ENCODE results near the gene TMEM43.
"Not testable (repeated sequence)": the region's sequence is repeated elsewhere in the genome, so short reads cannot be mapped to it uniquely, and the experiment has no call there.

The TMEM43 gene

GRCh38 chr3:14117468-14118399 lies 7.1 kb upstream of the TMEM43 start:
- TF ChIP-seq CTCF (IDR thresholded peaks at IDR 0.05) = no peak
- H3K36me3 Mint-ChIP-seq (ENCODE audit: low read depth) = peaks cover 34% of the 10 kb centered on the region
- DNase-seq = no peak
- no peak overlapping the region for H3K4me3 Mint-ChIP-seq
- peak overlapping the region; percentile 70 for H3K27ac Mint-ChIP-seq
- peaks cover 4% of the 10 kb centered on the region for H3K27me3 Mint-ChIP-seq (ENCODE audit: low read depth, poor library complexity)
- peaks cover 7% of the 10 kb centered on the region for H3K4me1 Mint-ChIP-seq
- H3K9me3 Mint-ChIP-seq = no peaks in the 10 kb centered on the region

GRCh38 chr3:14118400-14119381 lies 6.2 kb upstream of the TMEM43 start:
- no peak for TF ChIP-seq CTCF (IDR thresholded peaks at IDR 0.05)
- peaks cover 16% of the 10 kb centered on the region for H3K4me1 Mint-ChIP-seq
- peak overlapping the region; percentile 70 for H3K27ac Mint-ChIP-seq
- H3K9me3 Mint-ChIP-seq = no peaks in the 10 kb centered on the region
- no peak overlapping the region for H3K4me3 Mint-ChIP-seq
- H3K36me3 Mint-ChIP-seq (ENCODE audit: low read depth) = peaks cover 29% of the 10 kb centered on the region
- peaks cover 4% of the 10 kb centered on the region for H3K27me3 Mint-ChIP-seq (ENCODE audit: low read depth, poor library complexity)
- no peak for DNase-seq

GRCh38 chr3:14119651-14120050 lies 5.2 kb upstream of the TMEM43 start:
- Mint-ChIP-seq H3K9me3 (no peaks in the 10 kb centered on the region), H3K4me3 (no peak overlapping the region), H3K27me3 (ENCODE audit: low read depth, poor library complexity) (peaks cover 4% of the 10 kb centered on the region), H3K27ac (no peak overlapping the region), H3K4me1 (peaks cover 21% of the 10 kb centered on the region), H3K36me3 (ENCODE audit: low read depth) (peaks cover 29% of the 10 kb centered on the region)
- DNase-seq = no peak
- TF ChIP-seq CTCF (IDR thresholded peaks at IDR 0.05) = no peak

GRCh38 chr3:14120111-14120920 lies 4.5 kb upstream of the TMEM43 start:
- peaks cover 29% of the 10 kb centered on the region for H3K36me3 Mint-ChIP-seq (ENCODE audit: low read depth)
- H3K27ac Mint-ChIP-seq = no peak overlapping the region
- H3K4me3 Mint-ChIP-seq = no peak overlapping the region
- no peak for DNase-seq
- TF ChIP-seq CTCF (IDR thresholded peaks at IDR 0.05) = no peak
- no peaks in the 10 kb centered on the region for H3K9me3 Mint-ChIP-seq
- H3K4me1 Mint-ChIP-seq = peaks cover 21% of the 10 kb centered on the region
- peaks cover 4% of the 10 kb centered on the region for H3K27me3 Mint-ChIP-seq (ENCODE audit: low read depth, poor library complexity)

GRCh38 chr3:14120921-14121448 lies 3.9 kb upstream of the TMEM43 start:
- not testable (repeated sequence) for H3K27me3 Mint-ChIP-seq (ENCODE audit: low read depth, poor library complexity); DNase-seq; H3K9me3 Mint-ChIP-seq; H3K4me3 Mint-ChIP-seq; H3K27ac Mint-ChIP-seq
- H3K36me3 Mint-ChIP-seq (ENCODE audit: low read depth) = peaks cover 29% of the 10 kb centered on the region
- H3K4me1 Mint-ChIP-seq = peaks cover 28% of the 10 kb centered on the region
